SKM-1 treated with dmso at 0.1 percent for 144 hours (cell line): Measurements from ENCODE around the gene ZNF432.

ENCODE experiments used
- DNase-seq: peaks from one replicate; lab custom pipeline; 2025; ENCODE audit not compliant: unreplicated experiment; lab: John Stamatoyannopoulos, UW

ZNF432 gene

DNA sequence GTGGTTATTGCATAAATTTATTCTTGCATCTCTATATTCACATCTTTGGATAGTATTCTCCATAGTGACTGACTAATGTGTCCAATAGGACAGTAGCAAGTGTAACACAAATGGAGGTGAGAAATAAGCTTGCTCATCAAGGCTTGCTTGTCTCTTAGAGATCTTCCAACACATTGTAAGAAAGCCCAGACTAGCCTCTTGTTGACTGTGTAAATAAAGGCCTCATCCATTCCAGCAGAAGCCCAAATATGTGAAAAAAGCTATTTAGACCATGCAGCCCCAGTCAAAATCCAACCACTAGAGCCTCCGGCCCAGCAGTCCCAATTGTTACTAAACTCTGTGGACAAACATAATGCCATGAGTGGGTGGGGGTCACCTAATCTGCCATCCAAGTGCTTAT is 38.0 kb downstream of the ZNF432 start:
- no peak for DNase-seq

DNA sequence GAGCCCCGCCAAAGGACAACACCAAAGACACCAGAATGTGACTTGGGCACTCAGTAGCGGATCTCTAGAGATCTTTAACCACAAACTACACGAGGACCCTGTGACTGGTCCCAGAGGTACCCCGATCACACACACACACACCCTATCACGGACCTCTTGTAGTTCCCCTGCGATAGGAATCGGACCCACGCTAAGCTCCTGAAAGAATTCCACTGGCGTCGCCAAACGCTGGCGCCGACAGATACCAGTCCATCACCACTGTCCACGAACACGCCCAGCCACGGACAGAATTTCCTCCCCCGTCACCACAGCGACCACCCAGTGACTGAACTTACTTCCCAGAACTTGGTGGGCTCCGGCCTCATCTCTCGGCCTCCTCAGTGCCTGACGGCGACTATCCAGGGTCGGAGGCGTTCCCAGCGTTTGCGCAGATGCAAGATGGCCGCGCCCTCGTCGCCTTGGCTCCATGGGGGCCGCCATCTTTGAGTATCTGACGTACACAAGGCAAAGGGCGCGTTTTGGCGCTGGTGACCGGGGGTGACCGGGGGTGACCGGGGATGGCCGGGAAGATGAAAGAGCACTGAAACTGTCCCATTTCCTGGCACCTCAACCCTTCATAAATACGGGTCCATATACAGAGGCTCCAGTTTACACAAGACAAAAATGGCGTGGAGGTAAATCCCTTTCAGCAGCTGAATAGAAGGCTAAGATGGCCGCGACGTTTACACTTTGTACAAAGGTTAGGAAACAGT is 40.7 kb downstream of the ZNF432 start, which contains the start of gene ZNF615:
ZNF615 (minus strand) TSS at position 406 of the 752 bp plus-strand sequence. CDS start 4,500 bp downstream, outside the sequence.
- peak; percentile 46 for DNase-seq

- DNase-seq = no peak
Measured at GRCh38 chr19:52007451-52007805, 41.2 kb downstream of the ZNF432 start.

DNA sequence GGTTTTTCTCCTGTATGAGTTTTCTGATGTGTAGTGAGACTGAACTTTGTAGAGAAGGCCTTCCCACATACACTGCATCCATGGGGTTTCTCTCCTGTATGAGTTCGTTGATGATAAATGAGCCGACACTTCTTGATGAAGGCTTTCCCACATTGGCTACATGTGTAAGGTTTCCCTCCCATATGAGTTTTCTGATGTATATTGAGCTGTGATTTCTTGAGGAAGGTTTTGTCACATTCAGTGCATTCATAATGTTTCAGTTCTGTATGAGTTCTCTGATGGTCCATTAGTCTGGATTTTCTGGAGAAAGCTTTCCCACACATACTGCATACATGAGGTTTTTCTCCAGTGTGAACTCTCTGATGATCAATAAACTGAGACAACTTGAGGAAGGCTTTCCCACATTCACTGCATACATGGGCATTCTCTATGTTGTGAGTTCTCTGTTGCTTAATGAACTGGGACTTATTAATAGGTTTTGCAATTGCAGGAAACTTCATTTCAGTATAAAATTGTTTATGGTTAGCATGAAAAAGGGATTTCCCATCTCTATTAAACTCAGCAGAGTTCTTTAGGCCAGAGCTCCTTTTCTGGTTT is 54.5 kb downstream of the ZNF432 start:
- no peak for DNase-seq

DNA sequence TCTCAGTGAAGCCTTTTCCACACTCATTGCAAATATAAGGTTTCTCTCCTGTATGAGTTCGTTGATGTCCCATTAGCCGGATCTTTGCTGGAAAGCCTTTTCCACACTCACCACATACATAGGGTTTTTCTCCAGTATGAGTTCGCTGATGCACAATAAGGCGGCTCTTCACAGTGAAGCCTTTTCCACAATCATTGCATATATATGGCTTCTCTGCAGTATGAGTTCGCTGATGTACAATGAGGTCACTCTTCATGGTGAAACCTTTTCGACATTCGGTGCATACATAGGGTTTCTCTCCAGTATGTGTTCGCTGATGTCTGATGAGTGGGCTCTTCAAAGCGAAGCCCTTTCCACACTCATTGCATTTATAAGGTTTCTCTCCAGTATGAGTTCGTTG is 55.2 kb downstream of the ZNF432 start:
- DNase-seq = no peak

- peak; percentile 71 for DNase-seq
Measured at GRCh38 chr19:51986309-51987291, 62.0 kb downstream of the ZNF432 start, which contains the start of gene ZNF350. Gene ZNF350, minus strand, starts transcription at chr19:51986840. Its CDS starts 12,480 bp downstream, at chr19:51974360.

GRCh38 chr19:51983361-51983760 is 65.3 kb downstream of the ZNF432 start:
- DNase-seq = no peak
